UCSD-AML1 (cell line): Measurements from ENCODE around the gene C18orf63.

Experiments used
- DNase-seq: peaks from one replicate; lab custom pipeline; 2025; ENCODE audit not compliant: unreplicated experiment; lab: John Stamatoyannopoulos, UW

The C18orf63 gene

DNA sequence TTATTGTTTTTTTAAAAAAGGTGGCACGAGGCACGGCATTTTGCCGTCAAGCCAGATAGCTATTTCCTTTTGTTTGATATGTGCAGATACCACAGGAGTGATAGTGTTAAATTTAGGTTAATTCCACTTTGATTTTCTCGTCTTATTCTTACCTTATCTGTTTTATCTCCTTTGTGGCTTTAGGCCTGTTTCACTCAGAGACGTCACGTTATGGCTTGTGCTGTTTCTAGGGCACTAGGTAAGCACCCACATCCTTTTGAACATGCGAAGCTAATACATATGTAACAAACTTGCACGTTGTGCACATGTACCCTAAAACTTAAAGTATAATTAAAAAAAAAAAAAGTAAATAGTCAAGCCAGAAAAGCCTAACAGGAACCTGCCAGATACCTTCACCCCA, 57.8 kb downstream of the C18orf63 start:
- no peak for DNase-seq

GRCh38 chr18:74375999-74376398, 60.4 kb downstream of the C18orf63 start:
- no peak for DNase-seq

DNA sequence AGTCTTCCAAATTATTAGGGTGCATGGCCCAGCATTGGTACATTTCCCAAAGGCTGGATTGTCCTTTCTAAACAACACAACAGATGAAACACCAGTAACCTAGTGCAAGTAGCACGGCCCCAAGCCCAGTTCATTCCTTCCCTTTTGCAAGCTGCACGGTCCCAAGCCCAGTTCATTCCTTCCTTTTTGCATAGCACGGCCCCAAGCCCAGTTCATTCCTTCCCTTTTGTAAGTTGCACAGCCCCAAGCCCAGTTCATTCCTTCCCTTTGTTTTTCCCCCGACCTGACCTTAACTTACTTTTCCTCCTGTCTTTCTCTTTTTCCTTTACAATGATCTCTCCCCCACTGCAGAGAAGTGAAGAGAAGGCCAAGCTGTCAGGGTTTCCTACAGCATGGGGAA, 60.9 kb downstream of the C18orf63 start:
- no peak for DNase-seq

- no peak for DNase-seq
Observed at GRCh38 chr18:74377776-74378175, 62.1 kb downstream of the C18orf63 start.

DNA sequence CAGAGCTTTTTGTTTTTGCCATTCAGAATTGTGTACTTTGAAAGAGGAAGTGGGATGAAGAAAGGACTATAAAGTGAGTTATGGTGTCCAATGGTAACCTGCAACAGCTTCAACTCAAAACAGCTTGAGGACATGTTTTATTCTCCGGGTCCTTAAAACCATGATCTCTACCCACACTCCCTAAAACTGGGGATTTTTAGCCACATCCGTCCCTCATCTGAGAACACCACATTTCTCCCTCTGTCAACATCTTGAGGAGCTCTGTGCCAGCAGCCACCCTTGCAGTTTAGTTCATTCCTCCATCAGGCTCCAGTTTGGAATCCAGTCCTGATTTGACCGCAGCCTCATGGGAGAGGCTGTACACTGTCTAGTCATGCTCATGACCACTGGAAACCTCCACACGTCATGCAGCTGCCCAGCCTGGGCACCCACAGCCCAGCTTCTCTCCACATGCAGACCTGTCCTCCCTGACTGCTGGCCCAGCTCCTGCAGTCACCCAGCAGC, 62.6 kb downstream of the C18orf63 start:
- DNase-seq, result peak; percentile 33

GRCh38 chr18:74380916-74381315, 65.3 kb downstream of the C18orf63 start:
- no peak for DNase-seq

GRCh38 chr18:74381621-74382295, 66.1 kb downstream of the C18orf63 start:
- no peak for DNase-seq

GRCh38 chr18:74382481-74383017, 66.9 kb downstream of the C18orf63 start:
- DNase-seq, result no peak

DNA sequence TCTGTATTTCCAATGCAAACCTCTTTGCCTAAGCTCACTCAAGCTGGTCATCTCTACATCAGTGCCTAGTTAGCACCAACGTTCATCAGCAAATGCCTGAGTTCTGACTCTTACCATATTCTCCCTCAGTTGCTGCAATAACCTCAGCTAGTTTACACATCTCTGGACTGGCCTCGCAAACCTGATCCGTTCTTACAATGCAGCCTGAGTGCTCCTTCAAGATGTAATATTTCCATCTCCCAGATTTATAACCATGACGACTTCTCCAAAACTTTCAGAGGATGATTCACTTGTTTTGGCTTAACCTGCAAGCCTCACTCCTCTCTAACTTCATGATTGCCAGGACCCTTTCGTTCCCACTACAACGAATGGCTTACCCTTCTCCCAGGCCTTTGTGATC, 71.7 kb downstream of the C18orf63 start:
- no peak for DNase-seq

GRCh38 chr18:74388227-74388626, 72.6 kb downstream of the C18orf63 start:
- no peak for DNase-seq

DNA sequence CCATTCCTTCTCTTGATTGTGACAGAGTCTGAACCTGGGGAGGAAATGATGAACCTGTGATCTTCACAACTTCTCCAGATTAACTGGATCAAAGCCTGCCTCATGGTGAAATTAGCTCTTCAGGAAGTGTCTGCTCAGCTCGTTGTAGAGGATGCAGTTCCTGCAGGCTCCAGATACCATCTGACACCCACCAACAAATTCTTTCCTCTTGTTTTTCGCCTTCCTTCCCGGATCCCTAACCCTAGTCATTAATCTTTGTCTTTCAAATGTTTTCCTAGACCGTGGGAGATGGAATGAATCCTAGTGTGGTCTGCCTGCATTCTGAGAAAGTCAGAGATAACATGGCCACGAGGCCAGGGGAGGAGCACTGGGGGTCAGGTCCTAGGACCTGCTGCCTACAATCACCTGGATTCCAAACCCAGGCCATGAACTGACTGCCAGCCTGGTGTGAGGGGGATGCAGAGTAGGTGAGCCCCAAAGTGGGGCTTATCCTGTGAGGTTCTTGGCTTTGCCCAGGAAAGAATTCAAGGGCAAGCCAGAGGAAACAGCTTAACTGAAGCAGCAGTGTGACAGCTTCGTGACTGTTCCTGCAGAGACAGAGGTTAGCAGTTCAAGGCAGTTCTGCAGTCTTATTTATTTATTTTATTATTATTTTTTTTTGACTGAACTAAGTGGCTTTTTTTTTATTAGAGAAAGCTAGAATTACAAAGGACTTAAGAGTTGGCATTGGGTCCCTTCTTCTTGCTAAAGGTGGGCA, 73.7 kb downstream of the C18orf63 start:
- peak; percentile 53 for DNase-seq

GRCh38 chr18:74389991-74390390, 74.4 kb downstream of the C18orf63 start:
- no peak for DNase-seq

GRCh38 chr18:74390900-74391299, 75.3 kb downstream of the C18orf63 start:
- no peak for DNase-seq

GRCh38 chr18:74392323-74392722, 76.7 kb downstream of the C18orf63 start:
- DNase-seq, result no peak

- DNase-seq, result no peak
Observed at GRCh38 chr18:74395006-74395405, 79.4 kb downstream of the C18orf63 start.

- DNase-seq, result no peak
Observed at GRCh38 chr18:74395648-74396154, 80.1 kb downstream of the C18orf63 start.

- no peak for DNase-seq
Observed at GRCh38 chr18:74396171-74397169, 80.8 kb downstream of the C18orf63 start.

GRCh38 chr18:74397572-74397971, 81.9 kb downstream of the C18orf63 start:
- no peak for DNase-seq

DNA sequence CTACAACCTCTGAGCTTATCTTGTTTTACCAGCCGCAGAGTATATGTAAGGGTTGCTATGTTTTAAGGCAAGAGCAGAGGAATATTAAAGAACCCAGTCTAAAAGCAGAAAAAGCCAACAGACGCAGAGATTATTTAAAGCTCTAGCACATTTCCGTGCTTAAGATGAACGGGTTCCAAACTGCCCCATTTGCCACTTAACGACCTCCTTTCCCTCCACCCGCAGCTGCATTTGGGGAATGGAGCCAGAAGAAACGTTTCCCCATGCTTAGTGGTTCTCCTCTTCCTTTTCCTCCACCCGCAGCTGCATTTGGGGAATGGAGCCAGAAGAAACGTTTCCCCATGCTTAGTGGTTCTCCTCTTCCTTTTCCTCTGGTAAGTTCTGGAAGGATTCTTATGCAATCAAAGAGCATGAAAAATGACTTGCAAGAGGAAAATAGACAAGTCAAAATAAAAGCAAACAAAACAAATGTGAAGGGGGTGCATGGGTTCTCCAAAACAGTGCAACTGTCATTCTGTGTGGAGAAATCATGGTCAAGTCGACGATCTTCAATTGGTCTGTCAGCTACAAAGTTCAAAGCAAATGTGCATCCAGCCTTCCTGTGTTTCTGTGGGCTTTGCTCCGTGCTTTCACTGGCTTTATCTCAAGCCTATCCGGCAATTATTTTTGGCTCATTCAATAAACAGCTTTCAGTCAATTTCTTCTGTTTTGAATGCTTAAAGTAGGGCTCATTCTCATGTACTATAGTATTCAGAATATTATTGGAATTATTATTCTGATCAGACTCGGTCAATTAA, 83.7 kb downstream of the C18orf63 start:
- DNase-seq, result peak; percentile 61

- DNase-seq, result no peak
Observed at GRCh38 chr18:74400813-74401212, 85.2 kb downstream of the C18orf63 start.
